WERI-Rb-1 (cell line): ENCODE measurements around the gene PEF1.

Experiments
- DNase-seq: peaks from one replicate; pipeline ENCODE4 v3.0.0-alpha.2; 2020
- H3K27ac ChIP-seq: fragments of 250-450 bp; sonication (Bioruptor Pico); 2 replicates; pipeline ENCODE4 v1.5.1; 2020; ENCODE audit warnings: mild to moderate bottlenecking, moderate library complexity
- H3K27me3 ChIP-seq: fragments of 250-450 bp; sonication (Bioruptor Pico); 2 replicates; pipeline ENCODE4 v1.5.1; 2021; ENCODE audit warnings: mild to moderate bottlenecking, low read depth, moderate library complexity; ENCODE audit not compliant: insufficient read depth, severe bottlenecking
- H3K36me3 ChIP-seq: fragments of 250-450 bp; sonication (Bioruptor Pico); 2 replicates; pipeline ENCODE4 v1.5.1; 2020; ENCODE audit warnings: mild to moderate bottlenecking, moderate library complexity
- H3K4me3 ChIP-seq: 2 replicates; pipeline ENCODE4 v1.5.1; 2011; ENCODE audit warnings: low read depth, mild to moderate bottlenecking, control low read depth, low read length
- H3K9me3 ChIP-seq: fragments of 250-450 bp; sonication (Bioruptor Pico); 2 replicates; pipeline ENCODE4 v1.5.1; 2021; ENCODE audit warnings: mild to moderate bottlenecking, moderate library complexity; ENCODE audit not compliant: severe bottlenecking
- TF ChIP-seq, protein P1 (sequence below): IDR thresholded peaks from 2 replicates; pipeline ENCODE4 v1.5.1; 2011; ENCODE audit warnings: low read depth, mild to moderate bottlenecking, control low read depth, inconsistent platforms, low read length

The PEF1 gene

DNA sequence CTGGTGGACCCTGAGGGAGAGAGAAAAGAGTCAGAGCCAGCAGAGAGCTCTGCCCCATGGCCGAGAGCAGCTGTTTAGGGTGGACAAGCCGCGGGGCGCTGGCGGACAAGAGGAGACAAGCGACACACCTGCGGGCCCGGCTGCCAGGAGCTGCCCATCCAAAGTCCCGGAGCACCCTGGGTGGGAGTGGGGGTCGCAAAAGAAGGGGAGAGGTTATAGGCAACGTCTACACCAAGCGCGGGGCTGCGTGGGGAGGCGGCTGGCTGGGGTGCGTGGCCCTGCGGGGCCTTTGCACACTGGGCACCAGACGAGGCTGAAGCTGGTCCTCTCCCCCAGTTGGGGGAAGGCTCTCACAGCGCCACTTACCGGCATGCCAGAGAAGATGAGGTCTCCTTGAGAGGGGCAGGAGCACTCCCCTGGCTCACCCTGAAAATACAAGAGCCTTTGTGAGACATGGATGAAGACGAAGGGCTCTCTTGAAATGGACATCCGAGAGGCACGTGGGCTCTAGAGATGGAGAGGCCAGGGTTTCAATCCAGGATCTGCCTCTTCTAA is 35.1 kb upstream of the PEF1 start:
- TF ChIP-seq, protein P1, sequence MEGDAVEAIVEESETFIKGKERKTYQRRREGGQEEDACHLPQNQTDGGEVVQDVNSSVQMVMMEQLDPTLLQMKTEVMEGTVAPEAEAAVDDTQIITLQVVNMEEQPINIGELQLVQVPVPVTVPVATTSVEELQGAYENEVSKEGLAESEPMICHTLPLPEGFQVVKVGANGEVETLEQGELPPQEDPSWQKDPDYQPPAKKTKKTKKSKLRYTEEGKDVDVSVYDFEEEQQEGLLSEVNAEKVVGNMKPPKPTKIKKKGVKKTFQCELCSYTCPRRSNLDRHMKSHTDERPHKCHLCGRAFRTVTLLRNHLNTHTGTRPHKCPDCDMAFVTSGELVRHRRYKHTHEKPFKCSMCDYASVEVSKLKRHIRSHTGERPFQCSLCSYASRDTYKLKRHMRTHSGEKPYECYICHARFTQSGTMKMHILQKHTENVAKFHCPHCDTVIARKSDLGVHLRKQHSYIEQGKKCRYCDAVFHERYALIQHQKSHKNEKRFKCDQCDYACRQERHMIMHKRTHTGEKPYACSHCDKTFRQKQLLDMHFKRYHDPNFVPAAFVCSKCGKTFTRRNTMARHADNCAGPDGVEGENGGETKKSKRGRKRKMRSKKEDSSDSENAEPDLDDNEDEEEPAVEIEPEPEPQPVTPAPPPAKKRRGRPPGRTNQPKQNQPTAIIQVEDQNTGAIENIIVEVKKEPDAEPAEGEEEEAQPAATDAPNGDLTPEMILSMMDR = no peak
- no peak overlapping the region for H3K4me3 ChIP-seq
- no peaks in the 10 kb centered on the region for H3K27me3 ChIP-seq
- no peaks in the 10 kb centered on the region for H3K36me3 ChIP-seq
- H3K27ac ChIP-seq = no peak overlapping the region
- DNase-seq = no peak
- no peaks in the 10 kb centered on the region for H3K9me3 ChIP-seq

GRCh38 chr1:31679091-31679490 is 34.4 kb upstream of the PEF1 start:
- TF ChIP-seq, protein P1 = no peak
- Histone ChIP-seq H3K27me3 (no peaks in the 10 kb centered on the region), H3K4me3 (no peak overlapping the region), H3K36me3 (no peaks in the 10 kb centered on the region), H3K27ac (no peak overlapping the region), H3K9me3 (no peaks in the 10 kb centered on the region)
- no peak for DNase-seq

DNA sequence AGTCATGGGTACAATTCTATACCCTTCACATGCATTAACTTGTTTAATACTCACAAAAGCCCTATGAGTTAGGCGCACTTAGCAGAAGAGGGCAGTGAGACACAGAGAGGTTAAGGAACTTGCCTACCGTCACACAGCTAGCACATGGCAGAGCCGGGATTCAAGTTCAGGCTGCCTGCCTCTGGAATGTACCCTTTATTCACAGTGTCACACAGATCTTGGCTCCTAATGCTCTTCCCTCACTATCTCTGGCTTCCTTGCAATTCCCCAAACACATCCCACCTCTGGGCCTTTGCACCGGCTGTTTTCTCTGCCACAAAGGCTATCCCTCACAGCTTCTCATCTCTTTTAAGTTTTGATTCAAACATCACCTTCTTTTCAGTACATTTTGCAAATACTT is 34.0 kb upstream of the PEF1 start:
- H3K27me3 ChIP-seq = no peaks in the 10 kb centered on the region
- no peaks in the 10 kb centered on the region for H3K36me3 ChIP-seq
- TF ChIP-seq, protein P1 = no peak
- no peak overlapping the region for H3K4me3 ChIP-seq
- H3K9me3 ChIP-seq = no peaks in the 10 kb centered on the region
- DNase-seq = no peak
- H3K27ac ChIP-seq = no peak overlapping the region

- no peak overlapping the region for H3K27ac ChIP-seq
- no peak overlapping the region for H3K4me3 ChIP-seq
- no peaks in the 10 kb centered on the region for H3K9me3 ChIP-seq
- TF ChIP-seq, protein P1 = no peak
- no peaks in the 10 kb centered on the region for H3K27me3 ChIP-seq
- H3K36me3 ChIP-seq = no peaks in the 10 kb centered on the region
- DNase-seq = no peak
Measured at GRCh38 chr1:31677949-31678348, 33.3 kb upstream of the PEF1 start.

GRCh38 chr1:31677401-31677800 is 32.7 kb upstream of the PEF1 start:
- H3K27ac ChIP-seq = no peak overlapping the region
- no peaks in the 10 kb centered on the region for H3K9me3 ChIP-seq
- no peaks in the 10 kb centered on the region for H3K27me3 ChIP-seq
- H3K4me3 ChIP-seq = no peak overlapping the region
- no peak for DNase-seq
- no peaks in the 10 kb centered on the region for H3K36me3 ChIP-seq
- TF ChIP-seq, protein P1 = no peak

DNA sequence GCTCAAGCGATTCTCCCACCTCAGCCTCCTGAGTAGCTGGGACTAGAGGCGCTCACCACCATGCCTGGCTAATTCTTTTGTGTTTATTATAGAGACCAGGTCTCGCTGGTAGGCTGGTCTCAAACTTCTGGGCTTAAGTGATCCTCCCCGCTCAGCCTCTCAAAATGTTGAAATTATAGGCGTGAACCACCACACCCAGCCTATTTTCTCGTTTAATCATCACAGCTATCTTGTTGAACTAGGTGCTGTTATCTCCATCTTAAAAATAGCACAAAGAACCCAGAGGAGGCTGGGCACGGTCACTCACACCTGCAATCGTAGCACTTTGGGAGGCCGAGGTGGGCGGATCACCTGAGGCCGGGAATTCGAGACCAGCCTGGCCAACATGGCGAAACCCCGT is 31.1 kb upstream of the PEF1 start:
- H3K36me3 ChIP-seq = no peaks in the 10 kb centered on the region; the same call in 1 of the 2 replicates
- no peak overlapping the region for H3K4me3 ChIP-seq
- H3K27ac ChIP-seq = no peak overlapping the region; the same call in 1 of the 2 replicates
- H3K27me3 ChIP-seq = no peaks in the 10 kb centered on the region
- no peak for DNase-seq
- H3K9me3 ChIP-seq = no peaks in the 10 kb centered on the region
- TF ChIP-seq, protein P1 = no peak
